OCI-LY1 (cell line): Measurements from ENCODE around the gene FBN2.
"Not testable (repeated sequence)": the region's sequence is repeated elsewhere in the genome, so short reads cannot be mapped to it uniquely, and the experiment has no call there.

Experiments used
- H2AFZ ChIP-seq: fragments of 200-600 bp; sonication (generic), shearing (Covaris generic); 2 replicates; pipeline ENCODE4 v1.6.0; 2014; ENCODE audit warnings: antibody characterized with exemption, mild to moderate bottlenecking, low read length
- H3F3A ChIP-seq: fragments of 200-600 bp; sonication (generic), shearing (Covaris generic); 2 replicates; pipeline ENCODE4 v1.6.0; 2014; ENCODE audit warnings: mild to moderate bottlenecking, antibody characterized with exemption, low read length, moderate library complexity; ENCODE audit not compliant: insufficient read depth
- H3K27ac ChIP-seq: fragments of 200-600 bp; sonication (generic); 2 replicates; pipeline ENCODE4 v1.5.1; 2014; ENCODE audit warnings: low read length, mixed run types, mild to moderate bottlenecking, low read depth; ENCODE audit not compliant: poor library complexity, severe bottlenecking
- H3K27me3 ChIP-seq: fragments of 200-600 bp; sonication (generic); 2 replicates; pipeline ENCODE4 v1.6.0; 2014; ENCODE audit warnings: antibody characterized with exemption, mild to moderate bottlenecking, low read length, moderate library complexity; ENCODE audit not compliant: insufficient read depth
- H3K36me3 ChIP-seq: fragments of 200-600 bp; sonication (generic); 2 replicates; pipeline ENCODE4 v1.6.1; 2014; ENCODE audit warnings: mild to moderate bottlenecking, antibody characterized with exemption, low read length, moderate library complexity, mixed read lengths; ENCODE audit not compliant: insufficient read depth
- H3K4me1 ChIP-seq: fragments of 200-600 bp; sonication (generic); 2 replicates; pipeline ENCODE4 v1.5.1; 2014; ENCODE audit warnings: mild to moderate bottlenecking, low read length, moderate library complexity; ENCODE audit not compliant: insufficient read depth, severe bottlenecking
- H3K4me2 ChIP-seq: fragments of 200-600 bp; sonication (generic), shearing (Covaris generic); 2 replicates; pipeline ENCODE4 v1.6.1; 2014; ENCODE audit warnings: low read length
- H3K4me3 ChIP-seq: fragments of 200-600 bp; sonication (generic); 2 replicates; pipeline ENCODE4 v1.5.1; 2014; ENCODE audit warnings: low read length, low read depth, mild to moderate bottlenecking, mixed read lengths; ENCODE audit not compliant: poor library complexity, severe bottlenecking
- H3K79me2 ChIP-seq: fragments of 200-600 bp; shearing (Covaris generic); 2 replicates; pipeline ENCODE4 v1.6.1; 2016; ENCODE audit warnings: mixed run types, low read length, mixed read lengths; ENCODE audit not compliant: insufficient read depth
- H3K9ac ChIP-seq: fragments of 200-600 bp; sonication (generic), shearing (Covaris generic); 2 replicates; pipeline ENCODE4 v1.6.1; 2014; ENCODE audit warnings: mild to moderate bottlenecking, low read length, mixed read lengths
- H3K9me2 ChIP-seq: fragments of 200-600 bp; sonication (generic), shearing (Covaris generic); 2 replicates; pipeline ENCODE4 v1.6.1; 2014; ENCODE audit warnings: low read depth, mild to moderate bottlenecking, low read length, mixed read lengths
- H3K9me3 ChIP-seq: fragments of 200-600 bp; shearing (Covaris generic); 2 replicates; pipeline ENCODE4 v1.6.1; 2014; ENCODE audit warnings: low read length, mixed read lengths
- H4K20me1 ChIP-seq: fragments of 200-600 bp; sonication (generic), shearing (Covaris generic); 2 replicates; pipeline ENCODE4 v1.6.0; 2016; ENCODE audit warnings: mild to moderate bottlenecking, low read length; ENCODE audit not compliant: insufficient read depth
- CTCF ChIP-seq: fragments of 200-600 bp; sonication (generic), shearing (Covaris generic); IDR thresholded peaks from 2 replicates; pipeline ENCODE4 v1.5.1; 2017; ENCODE audit warnings: mild to moderate bottlenecking, antibody characterized with exemption, low read length, moderate library complexity, mixed read lengths
- EZH2 ChIP-seq: fragments of 200-600 bp; sonication (generic), shearing (Covaris generic); IDR thresholded peaks from 2 replicates; pipeline ENCODE4 v1.8.0; 2017; ENCODE audit warnings: borderline replicate concordance, mixed run types, mild to moderate bottlenecking, antibody characterized with exemption, low read length, moderate library complexity, mixed read lengths

Gene FBN2

GRCh38 chr5:128512894-128513293 lies 25.2 kb downstream of the FBN2 start:
- H3K79me2 ChIP-seq, result no peaks in the 10 kb centered on the region
- no peaks in the 10 kb centered on the region for H3K9me2 ChIP-seq
- H3K27ac ChIP-seq, result no peak overlapping the region
- no peak overlapping the region for H3K4me2 ChIP-seq
- no peaks in the 10 kb centered on the region for H4K20me1 ChIP-seq
- TF ChIP-seq EZH2, result no peak
- H3F3A ChIP-seq, result no peaks in the 10 kb centered on the region
- no peaks in the 10 kb centered on the region for H3K9me3 ChIP-seq
- no peaks in the 10 kb centered on the region for H3K36me3 ChIP-seq
- H3K27me3 ChIP-seq, result no peaks in the 10 kb centered on the region
- no peak overlapping the region for H3K9ac ChIP-seq
- H2AFZ ChIP-seq, result no peak overlapping the region
- H3K4me1 ChIP-seq, result no peaks in the 10 kb centered on the region
- H3K4me3 ChIP-seq, result no peak overlapping the region

- Histone ChIP-seq H3K4me2 (no peak overlapping the region), H3K27ac (no peak overlapping the region), H3F3A (no peaks in the 10 kb centered on the region), H3K79me2 (no peaks in the 10 kb centered on the region), H3K9me3 (no peaks in the 10 kb centered on the region), H3K27me3 (no peaks in the 10 kb centered on the region), H2AFZ (no peak overlapping the region), H3K9me2 (no peaks in the 10 kb centered on the region), H4K20me1 (no peaks in the 10 kb centered on the region), H3K36me3 (no peaks in the 10 kb centered on the region), H3K9ac (no peak overlapping the region), H3K4me3 (no peak overlapping the region), H3K4me1 (no peaks in the 10 kb centered on the region)
- TF ChIP-seq EZH2 (no peak), CTCF (no peak)
Measured at GRCh38 chr5:128506643-128507042, 31.4 kb downstream of the FBN2 start.

GRCh38 chr5:128503727-128504126 lies 34.3 kb downstream of the FBN2 start:
- not testable (repeated sequence) for H3K9me2 ChIP-seq, H3K36me3 ChIP-seq, H3K4me3 ChIP-seq, H3K4me2 ChIP-seq, H3F3A ChIP-seq, H3K79me2 ChIP-seq, H3K4me1 ChIP-seq, H2AFZ ChIP-seq, H3K27me3 ChIP-seq, H3K27ac ChIP-seq, H3K9me3 ChIP-seq, H4K20me1 ChIP-seq, H3K9ac ChIP-seq

- Histone ChIP-seq H3K4me1 (no peaks in the 10 kb centered on the region), H3K27me3 (no peaks in the 10 kb centered on the region), H3K9me2 (no peaks in the 10 kb centered on the region), H3K36me3 (no peaks in the 10 kb centered on the region), H3K27ac (no peak overlapping the region), H3K9me3 (no peaks in the 10 kb centered on the region), H4K20me1 (no peaks in the 10 kb centered on the region), H3K4me2 (no peak overlapping the region), H3K79me2 (no peaks in the 10 kb centered on the region), H2AFZ (no peak overlapping the region), H3F3A (no peaks in the 10 kb centered on the region), H3K9ac (no peak overlapping the region), H3K4me3 (no peak overlapping the region)
- TF ChIP-seq CTCF (peak; percentile 46), EZH2 (no peak)
Measured at GRCh38 chr5:128498844-128499455, 39.1 kb downstream of the FBN2 start.
